Activated CD4-positive, alpha-beta T cell treated with anti-CD3 and anti-CD28 coated beads, Interleukin-2, amount 10 ng/mL, durations not matched to agents 24 days and 14 days (primary cell): ENCODE data around the gene PRKCH. TPM values are rescaled to one million over a fixed set of nuclear protein-coding genes. Genes with fewer than 3 reads are reported as not detected.
A peak's percentile ranks its signal among the peaks of the same experiment; 100 is the strongest.

Source experiments
- DNase-seq: peaks from one replicate; pipeline ENCODE4 v3.0.0; 2022
- H3K27ac Mint-ChIP-seq: one replicate; pipeline ENCODE4 v1.8.0; 2022; ENCODE audit warnings: mild to moderate bottlenecking, mixed read lengths
- H3K27me3 Mint-ChIP-seq: one replicate; pipeline ENCODE4 v1.8.0; 2022; ENCODE audit warnings: mixed read lengths
- H3K36me3 Mint-ChIP-seq: one replicate; pipeline ENCODE4 v1.8.0; 2022; ENCODE audit warnings: low read depth, mild to moderate bottlenecking, mixed read lengths
- H3K4me1 Mint-ChIP-seq: one replicate; pipeline ENCODE4 v1.8.0; 2021; ENCODE audit warnings: mixed read lengths
- H3K4me3 Mint-ChIP-seq: one replicate; pipeline ENCODE4 v1.8.0; 2022; ENCODE audit warnings: mild to moderate bottlenecking, moderate library complexity, mixed read lengths
- H3K9me3 Mint-ChIP-seq: one replicate; pipeline ENCODE4 v1.8.0; 2021; ENCODE audit warnings: mixed read lengths
- intact Hi-C: fragments of 100-400 bp; cut with micrococcal nuclease; formaldehyde crosslinking; loops from one replicate; pipeline ENCODE4 v1.15.1; 2023
- total RNA-seq: library from RNA; stranded (reverse); gene quantifications from 2 replicates; pipeline ENCODE4 v1.2.3, GENCODE V29; 2022

The PRKCH gene
- total RNA-seq, 1 donor from 2014 or later: 118 TPM

DNA sequence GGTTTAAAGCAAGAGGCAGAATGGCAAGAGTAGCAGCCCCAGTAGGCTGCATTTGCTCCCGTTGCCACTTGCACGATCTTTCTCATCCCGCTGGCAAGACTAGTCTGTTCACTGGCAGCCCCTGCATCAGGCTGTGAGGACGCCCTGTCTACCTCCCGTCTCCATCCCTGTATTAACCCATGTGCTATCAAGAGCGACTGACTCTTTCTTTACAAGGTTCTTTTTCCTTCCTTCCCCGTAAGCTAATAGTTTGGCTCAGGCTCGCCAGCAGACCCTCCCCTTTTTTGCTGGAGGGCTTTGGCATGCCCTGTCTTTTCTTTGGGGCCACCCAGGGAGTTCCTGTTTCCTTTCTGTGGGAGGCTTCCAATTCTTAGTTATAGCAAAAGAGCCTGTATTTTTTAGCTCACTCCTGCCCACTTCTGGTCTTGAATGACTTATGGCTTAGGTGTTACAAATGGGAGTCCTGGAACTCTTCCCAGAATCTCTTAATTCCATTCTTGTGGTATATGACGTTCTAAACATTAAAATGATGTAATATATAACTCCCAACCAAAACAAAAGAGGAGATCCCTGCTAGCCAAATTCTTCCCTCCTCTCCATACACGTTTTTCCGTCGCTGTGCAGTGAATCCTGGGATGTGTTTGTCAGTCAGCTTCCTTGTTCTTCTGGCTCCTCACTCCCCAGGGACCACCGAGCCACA, 149.0 kb downstream of the PRKCH start:
- Mint-ChIP-seq H3K4me3 (peak overlapping the region; percentile 78), H3K27me3 (no peaks in the 10 kb centered on the region), H3K27ac (peak overlapping the region; percentile 96), H3K36me3 (peaks cover 43% of the 10 kb centered on the region), H3K4me1 (peaks cover 72% of the 10 kb centered on the region), H3K9me3 (peaks cover 3% of the 10 kb centered on the region)
- DNase-seq: no peak
- intact Hi-C loops: loop anchor here (10.0 kb wide), 1 partner anchor 94 kb away; no protein-coding TSS in a partner anchor

DNA sequence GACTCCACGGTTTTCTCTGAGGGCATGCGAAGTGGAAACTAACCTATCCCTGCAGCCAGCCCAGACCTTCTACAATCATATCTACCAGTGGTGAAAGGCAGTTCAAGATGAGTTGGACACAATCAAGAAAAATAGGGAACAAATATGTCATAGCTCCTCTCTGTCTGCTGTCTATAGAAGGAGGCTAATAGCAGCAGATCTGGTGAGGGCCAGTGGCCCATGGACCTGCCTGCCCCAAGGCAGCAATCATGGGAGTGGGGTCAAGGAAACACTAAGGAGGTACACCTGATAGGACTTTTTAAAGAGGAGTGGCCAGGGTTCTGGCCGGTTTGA, 149.5 kb downstream of the PRKCH start:
- H3K9me3 Mint-ChIP-seq: peaks cover 3% of the 10 kb centered on the region
- peak overlapping the region; percentile 78 for H3K4me3 Mint-ChIP-seq
- H3K4me1 Mint-ChIP-seq: peaks cover 73% of the 10 kb centered on the region
- no peaks in the 10 kb centered on the region for H3K27me3 Mint-ChIP-seq
- peak overlapping the region; percentile 96 for H3K27ac Mint-ChIP-seq
- DNase-seq: no peak
- H3K36me3 Mint-ChIP-seq: peaks cover 41% of the 10 kb centered on the region
- intact Hi-C loops: loop anchor here (10.0 kb wide), 1 partner anchor 94 kb away; no protein-coding TSS in a partner anchor

DNA sequence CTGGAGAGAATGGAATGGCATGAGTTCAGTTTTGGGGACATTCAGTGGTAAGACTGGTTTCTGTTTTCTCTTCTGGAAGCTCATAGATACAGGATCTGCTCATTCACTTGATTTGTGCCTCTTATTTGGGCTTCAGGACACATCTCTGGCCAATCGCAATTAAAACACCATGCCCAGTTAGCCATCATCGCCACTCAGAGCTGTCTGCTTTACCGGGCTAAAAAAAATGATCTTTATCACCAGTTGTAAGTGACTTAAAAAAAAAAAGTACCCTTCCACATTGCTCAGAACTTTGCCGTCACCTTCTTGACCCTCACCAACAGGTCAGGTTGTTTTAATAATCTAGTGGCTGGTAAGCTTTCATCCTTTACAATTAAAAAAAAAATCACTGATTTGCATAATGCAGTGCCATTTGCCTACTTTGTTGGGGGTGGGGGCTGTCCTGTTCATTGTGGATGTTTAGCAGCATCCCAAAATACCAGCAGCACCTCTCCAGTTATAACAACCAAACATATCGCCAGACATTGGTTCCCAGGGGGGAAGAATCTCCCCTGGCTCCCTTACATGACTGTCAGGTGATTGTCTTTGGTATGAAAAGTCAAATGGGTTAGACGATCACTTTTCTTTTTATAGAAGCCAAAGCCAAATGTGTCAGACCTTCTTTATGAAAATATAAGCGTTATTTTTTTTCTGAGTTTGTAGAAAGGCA, 150.1 kb downstream of the PRKCH start:
- no peaks in the 10 kb centered on the region for H3K27me3 Mint-ChIP-seq
- intact Hi-C loops: loop anchor here (1.0 to 10.0 kb wide), 4 partner anchors 19 to 279 kb away; no protein-coding TSS in a partner anchor
- H3K27ac Mint-ChIP-seq: peak overlapping the region; percentile 96
- H3K9me3 Mint-ChIP-seq: peaks cover 3% of the 10 kb centered on the region
- peak overlapping the region; percentile 78 for H3K4me3 Mint-ChIP-seq
- DNase-seq: no peak
- peaks cover 44% of the 10 kb centered on the region for H3K36me3 Mint-ChIP-seq
- H3K4me1 Mint-ChIP-seq: peaks cover 78% of the 10 kb centered on the region

DNA sequence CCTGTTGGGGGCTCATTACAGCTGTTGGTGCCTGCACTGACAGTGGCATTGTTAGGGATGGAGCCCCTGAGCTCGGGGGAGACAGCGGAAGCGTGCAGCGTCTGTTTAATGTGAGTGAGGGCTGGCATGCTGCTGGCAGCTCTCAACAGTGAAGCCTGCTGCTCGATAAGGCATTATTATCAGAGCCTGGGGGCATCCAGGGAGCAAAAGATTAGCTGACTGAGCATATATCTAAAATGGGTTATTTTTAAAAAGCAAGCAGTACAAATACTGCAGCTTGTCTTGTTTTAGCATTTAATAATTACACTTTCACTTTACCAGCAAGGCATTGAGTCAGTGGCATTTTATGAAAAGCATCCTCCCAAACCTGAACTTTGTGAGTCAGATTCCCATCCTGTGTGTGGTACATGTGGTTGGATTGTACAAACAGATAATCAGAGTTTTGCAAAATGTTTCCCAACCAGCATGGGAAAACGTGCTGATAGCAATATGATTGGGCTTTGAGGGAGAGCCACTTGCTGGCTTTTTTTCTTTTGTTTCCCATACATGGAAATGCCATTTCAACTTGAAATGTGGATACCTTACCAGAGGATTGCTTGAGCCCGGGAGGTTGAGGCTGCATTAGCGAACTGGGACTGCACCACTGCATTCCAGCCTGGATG, 150.8 kb downstream of the PRKCH start:
- peak; percentile 85 for DNase-seq
- Mint-ChIP-seq H3K4me3 (peak overlapping the region; percentile 78), H3K9me3 (peaks cover 3% of the 10 kb centered on the region), H3K27me3 (no peaks in the 10 kb centered on the region), H3K36me3 (peaks cover 40% of the 10 kb centered on the region), H3K27ac (peak overlapping the region; percentile 96), H3K4me1 (peaks cover 80% of the 10 kb centered on the region)
- intact Hi-C loops: loop anchor here (1.0 to 10.0 kb wide), 4 partner anchors 20 to 279 kb away; no protein-coding TSS in a partner anchor

DNA sequence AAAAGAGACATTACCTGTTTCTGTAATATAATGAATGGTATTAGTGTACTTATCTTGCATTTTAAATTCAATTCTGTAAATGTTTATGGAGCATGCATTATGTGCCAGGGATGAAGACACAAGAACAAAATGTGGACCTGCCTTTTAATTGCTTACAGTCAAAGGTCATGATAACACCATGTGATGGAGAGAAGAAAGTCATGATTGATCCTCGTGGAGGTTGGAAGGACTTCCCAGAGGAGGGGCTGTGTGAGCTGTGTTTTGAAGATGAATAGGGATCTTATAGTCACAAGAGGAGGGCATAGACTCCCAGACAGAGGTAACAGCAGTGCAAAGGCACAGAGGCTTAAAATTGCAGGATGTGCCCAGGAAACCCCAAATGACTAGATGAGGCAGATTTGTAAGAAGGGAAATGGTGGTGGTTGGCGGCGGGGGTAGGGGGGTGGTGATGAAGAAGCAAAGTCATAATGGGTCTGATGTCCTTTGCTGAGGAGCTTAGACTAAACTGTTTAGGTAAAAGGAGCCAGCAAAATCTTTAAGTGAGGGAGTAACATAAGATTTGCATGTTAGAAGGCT, 151.5 kb downstream of the PRKCH start:
- Mint-ChIP-seq H3K36me3 (peaks cover 40% of the 10 kb centered on the region), H3K4me3 (peak overlapping the region; percentile 78), H3K4me1 (peaks cover 82% of the 10 kb centered on the region), H3K27me3 (no peaks in the 10 kb centered on the region), H3K9me3 (peaks cover 3% of the 10 kb centered on the region), H3K27ac (peak overlapping the region; percentile 96)
- DNase-seq: peak; percentile 88
- intact Hi-C loops: loop anchor here (1.0 to 10.0 kb wide), 5 partner anchors 21 to 278 kb away; no protein-coding TSS in a partner anchor

DNA sequence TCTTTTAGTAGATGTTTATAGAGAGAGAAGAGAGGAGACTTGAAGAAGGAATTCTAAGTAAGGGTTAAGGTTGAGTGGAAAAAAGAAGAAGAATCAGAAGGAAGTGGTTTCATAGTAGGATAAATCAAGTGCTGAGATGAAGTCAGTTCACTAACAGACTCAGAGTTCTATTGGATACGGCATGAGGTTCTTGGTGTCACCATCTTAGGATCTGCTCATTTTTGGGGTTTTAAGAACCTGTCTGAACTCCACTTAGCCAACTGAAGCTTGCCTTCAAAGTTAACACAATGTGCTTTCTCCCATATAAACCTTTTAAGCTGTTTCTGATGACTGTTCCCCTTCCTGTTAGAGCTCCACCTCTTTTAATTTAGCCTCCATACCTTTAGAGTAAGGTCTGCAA, 152.6 kb downstream of the PRKCH start:
- Mint-ChIP-seq H3K4me1 (peaks cover 82% of the 10 kb centered on the region), H3K36me3 (peaks cover 37% of the 10 kb centered on the region), H3K27me3 (no peaks in the 10 kb centered on the region), H3K4me3 (peak overlapping the region; percentile 26), H3K9me3 (peaks cover 3% of the 10 kb centered on the region), H3K27ac (peak overlapping the region; percentile 64)
- DNase-seq: no peak
- intact Hi-C loops: loop anchor here (10.0 kb wide), 1 partner anchor 91 kb away; no protein-coding TSS in a partner anchor

DNA sequence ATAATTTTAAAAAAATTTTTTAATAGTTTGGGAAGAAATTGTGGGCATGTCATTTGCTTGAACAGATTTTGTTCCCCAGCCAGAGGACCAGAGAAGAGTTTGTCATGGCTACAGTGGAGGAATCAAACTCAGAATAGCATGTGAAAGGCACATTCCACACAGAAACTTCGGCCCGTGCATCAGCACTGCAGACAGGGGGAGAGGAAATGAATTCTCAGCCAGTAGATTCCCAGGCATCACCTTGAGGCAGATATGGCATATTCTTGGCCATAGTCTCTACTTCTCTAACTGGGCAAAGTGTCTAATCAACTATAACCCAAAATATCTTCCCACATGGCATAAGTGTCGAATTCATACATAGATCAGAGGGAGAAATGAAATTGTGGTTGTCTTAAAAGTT, 153.3 kb downstream of the PRKCH start:
- peaks cover 3% of the 10 kb centered on the region for H3K9me3 Mint-ChIP-seq
- intact Hi-C loops: loop anchor here (10.0 kb wide), 1 partner anchor 90 kb away; no protein-coding TSS in a partner anchor
- H3K27me3 Mint-ChIP-seq: no peaks in the 10 kb centered on the region
- H3K4me1 Mint-ChIP-seq: peaks cover 85% of the 10 kb centered on the region
- peak overlapping the region; percentile 87 for H3K27ac Mint-ChIP-seq
- no peak for DNase-seq
- H3K4me3 Mint-ChIP-seq: no peak overlapping the region
- peaks cover 35% of the 10 kb centered on the region for H3K36me3 Mint-ChIP-seq

DNA sequence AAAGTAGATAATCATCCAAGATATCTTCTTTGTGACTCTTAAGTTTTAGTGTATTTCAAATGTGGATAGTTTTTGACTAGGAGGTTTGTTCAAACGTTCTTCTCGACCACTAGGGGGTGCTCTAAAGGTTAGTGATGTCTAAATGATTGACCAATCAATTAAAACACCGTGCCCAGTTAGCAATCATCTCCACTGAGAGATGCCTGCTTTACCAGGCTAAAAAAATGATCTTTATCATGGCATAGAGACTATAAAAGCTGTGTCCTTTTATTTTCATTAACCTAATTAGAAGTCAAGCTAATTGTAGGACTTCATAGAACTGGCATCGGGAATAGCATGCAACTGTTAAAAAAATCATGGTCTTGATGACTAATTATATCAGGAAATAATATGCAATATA, 153.9 kb downstream of the PRKCH start:
- H3K27me3 Mint-ChIP-seq: no peaks in the 10 kb centered on the region
- peaks cover 29% of the 10 kb centered on the region for H3K36me3 Mint-ChIP-seq

DNA sequence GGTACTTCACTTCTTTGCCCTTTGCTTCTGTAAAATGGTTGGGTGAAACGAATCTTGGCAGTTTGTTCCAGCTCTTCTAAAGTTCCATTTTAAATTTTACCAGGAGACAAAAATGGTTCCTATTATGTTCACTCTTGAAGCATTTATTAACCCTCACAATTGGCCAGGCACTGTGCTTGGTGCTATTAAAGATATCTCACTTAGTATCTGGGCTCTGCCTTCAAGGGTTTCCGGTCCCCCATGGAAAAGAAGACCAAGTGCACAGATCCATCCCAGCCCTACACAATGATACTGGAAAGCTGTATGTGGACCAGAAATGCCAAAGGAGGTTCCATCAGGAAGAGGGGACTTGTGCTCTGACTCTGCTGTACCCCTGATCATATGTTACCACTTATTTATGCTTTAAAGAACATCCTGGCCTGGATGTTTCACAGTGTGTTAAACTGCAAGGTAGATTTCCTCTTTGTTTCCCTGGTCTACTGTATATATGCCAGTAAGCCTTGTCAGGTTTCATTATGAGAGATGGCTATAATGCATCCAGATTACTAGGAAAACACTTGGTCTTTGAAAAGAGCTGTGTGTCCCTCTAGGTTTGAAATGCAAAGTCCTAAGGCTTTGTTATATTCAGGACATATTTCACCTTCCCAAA, 154.8 kb downstream of the PRKCH start:
- DNase-seq: peak; percentile 72
- peaks cover 28% of the 10 kb centered on the region for H3K36me3 Mint-ChIP-seq
- H3K4me1 Mint-ChIP-seq: peaks cover 83% of the 10 kb centered on the region
- H3K27ac Mint-ChIP-seq: peak overlapping the region; percentile 89
- H3K27me3 Mint-ChIP-seq: no peaks in the 10 kb centered on the region
- intact Hi-C loops: loop anchor here (1.0 to 10.0 kb wide), 4 partner anchors 89 to 255 kb away; no protein-coding TSS in a partner anchor
- peak overlapping the region; percentile 74 for H3K4me3 Mint-ChIP-seq
- peaks cover 3% of the 10 kb centered on the region for H3K9me3 Mint-ChIP-seq

More for the DNA sequence above, 153.9 kb downstream of the PRKCH start:
- peak; percentile 79 for DNase-seq
- Mint-ChIP-seq H3K27ac (peak overlapping the region; percentile 87), H3K4me1 (peaks cover 85% of the 10 kb centered on the region), H3K9me3 (peaks cover 3% of the 10 kb centered on the region), H3K4me3 (peak overlapping the region; percentile 39)
- intact Hi-C loops: loop anchor here (10.0 kb wide), 1 partner anchor 89 kb away; no protein-coding TSS in a partner anchor

DNA sequence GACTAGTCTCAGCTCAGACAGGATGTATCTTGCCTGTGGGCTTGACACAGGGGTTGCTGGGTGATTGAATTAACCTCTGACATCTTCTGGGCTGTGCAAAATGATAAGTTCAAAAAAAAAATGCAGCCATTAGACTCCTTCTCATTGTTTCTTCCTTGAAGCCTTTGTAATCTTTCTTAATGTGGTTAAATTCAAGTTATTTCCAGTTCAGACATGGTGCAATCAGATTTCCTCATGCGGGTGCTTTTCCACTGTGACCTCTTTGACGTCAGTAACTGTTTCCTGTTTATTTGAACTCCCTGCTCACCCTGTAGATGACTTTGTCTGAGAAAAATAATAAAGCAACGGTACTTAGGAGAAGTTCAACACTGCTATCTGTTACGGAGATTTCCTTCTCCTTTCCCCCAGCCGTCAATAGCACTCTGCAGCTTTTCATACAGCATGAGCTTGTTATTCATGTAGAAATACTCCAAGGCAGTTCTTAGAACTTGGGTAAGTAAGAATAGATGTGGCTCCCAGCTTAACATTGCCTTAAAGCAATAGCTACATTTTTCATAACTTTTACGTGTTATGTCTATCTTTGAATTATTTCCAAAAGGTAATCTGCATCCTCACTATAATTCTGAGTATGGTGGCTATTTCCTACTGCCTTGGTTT, 155.5 kb downstream of the PRKCH start:
- DNase-seq: peak; percentile 91
- peaks cover 27% of the 10 kb centered on the region for H3K36me3 Mint-ChIP-seq
- H3K9me3 Mint-ChIP-seq: peaks cover 3% of the 10 kb centered on the region
- H3K27me3 Mint-ChIP-seq: no peaks in the 10 kb centered on the region
- intact Hi-C loops: loop anchor here (1.0 to 10.0 kb wide), 7 partner anchors 48 to 254 kb away; partner anchors contain the start of gene HIF1A
- peak overlapping the region; percentile 89 for H3K27ac Mint-ChIP-seq
- peaks cover 82% of the 10 kb centered on the region for H3K4me1 Mint-ChIP-seq
- peak overlapping the region; percentile 74 for H3K4me3 Mint-ChIP-seq

DNA sequence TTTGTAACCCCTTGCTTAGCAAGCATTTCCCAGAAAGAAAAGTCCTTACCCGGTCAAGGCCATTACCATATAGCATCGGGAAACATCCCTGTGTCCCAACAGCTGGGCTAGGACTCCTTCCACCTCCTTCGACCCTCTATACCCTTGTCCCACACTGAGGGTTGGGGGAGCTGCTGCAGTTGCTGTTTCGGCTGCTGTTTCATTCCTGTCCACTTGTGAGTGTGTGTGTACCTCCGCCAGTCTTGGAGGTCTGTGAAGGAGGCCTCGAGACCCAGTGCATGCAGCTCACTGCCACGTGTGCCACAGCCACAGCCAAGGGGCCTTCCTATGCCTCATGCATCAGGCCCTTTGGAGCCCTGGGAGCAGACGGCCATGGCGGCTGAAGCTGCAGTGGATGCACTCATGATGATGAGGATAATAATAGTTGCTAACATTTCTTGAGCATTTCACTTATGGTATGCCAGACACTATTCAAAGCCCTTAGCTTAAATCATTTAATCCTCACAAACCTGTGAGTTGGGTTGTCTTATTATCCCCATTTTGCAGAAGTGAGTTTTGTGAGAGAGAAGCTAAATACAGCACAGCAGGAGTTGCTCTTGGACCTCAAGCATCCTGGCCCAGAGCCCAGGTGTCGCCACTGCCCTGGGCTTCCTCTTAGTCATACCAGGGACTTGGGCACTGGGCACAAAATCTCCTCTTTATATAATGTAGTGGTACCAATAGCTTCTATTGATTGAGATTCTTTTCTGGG, 156.5 kb downstream of the PRKCH start:
- peak overlapping the region; percentile 89 for H3K27ac Mint-ChIP-seq
- peaks cover 79% of the 10 kb centered on the region for H3K4me1 Mint-ChIP-seq
- intact Hi-C loops: loop anchor here (1.0 to 10.0 kb wide), 5 partner anchors 47 to 253 kb away; partner anchors contain the start of gene HIF1A
- peaks cover 32% of the 10 kb centered on the region for H3K36me3 Mint-ChIP-seq
- H3K9me3 Mint-ChIP-seq: peaks cover 3% of the 10 kb centered on the region
- DNase-seq: peak; percentile 80
- no peaks in the 10 kb centered on the region for H3K27me3 Mint-ChIP-seq
- H3K4me3 Mint-ChIP-seq: peak overlapping the region; percentile 74

DNA sequence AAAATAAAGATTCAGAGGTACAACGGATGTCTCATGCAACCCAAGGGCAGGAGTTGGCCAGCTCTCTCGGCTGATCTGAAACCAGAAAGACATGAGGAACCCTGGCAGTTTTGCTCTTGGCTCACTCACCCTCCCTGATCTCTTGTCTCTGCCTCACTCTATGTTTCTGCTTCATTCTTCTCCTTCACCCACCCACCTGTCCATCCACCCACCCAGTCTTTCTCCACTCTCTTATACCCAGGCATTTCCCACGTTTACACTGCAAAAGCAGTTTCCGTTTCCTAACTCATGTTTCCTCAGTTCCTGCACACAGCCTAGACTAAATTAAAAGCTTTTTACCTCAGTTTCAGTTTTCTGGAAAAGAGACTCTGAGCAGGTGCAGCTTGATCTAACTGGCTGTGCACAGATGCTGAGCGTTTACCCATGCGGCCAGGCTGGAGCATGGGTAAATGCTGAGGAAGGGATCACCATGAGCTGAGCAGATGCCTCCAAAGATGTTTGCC, 157.6 kb downstream of the PRKCH start:
- Mint-ChIP-seq H3K9me3 (no peaks in the 10 kb centered on the region), H3K36me3 (peaks cover 37% of the 10 kb centered on the region), H3K27me3 (no peaks in the 10 kb centered on the region), H3K27ac (peak overlapping the region; percentile 89), H3K4me3 (peak overlapping the region; percentile 74), H3K4me1 (peaks cover 76% of the 10 kb centered on the region)
- peak; percentile 81 for DNase-seq
- intact Hi-C loops: loop anchor here (1.0 to 10.0 kb wide), 2 partner anchors 24 to 86 kb away; no protein-coding TSS in a partner anchor
